Measurements from ENCODE around the gene PDE7B. TPM values are rescaled to one million over a fixed set of nuclear protein-coding genes. Genes with fewer than 3 reads are reported as not detected.

The PDE7B gene
- total and polyA plus RNA-seq, 2 of the 13 experiments (the other 11 are each of a cell fraction or from before 2014, with no cell fraction given), result not detected

- TF ChIP-seq TIGD3 (CRISPR knock-in tag; IDR thresholded peaks at IDR 0.05; ENCODE audit: borderline replicate concordance) (no peak), NFE2 (CRISPR knock-in tag; IDR thresholded peaks at IDR 0.05) (no peak), ZKSCAN1 (IDR thresholded peaks at IDR 0.05; ENCODE audit: low read length) (no peak), ZNF577 (CRISPR knock-in tag; IDR thresholded peaks at IDR 0.05; ENCODE audit: borderline replicate concordance, low read depth) (no peak), ZNF788 (CRISPR knock-in tag; IDR thresholded peaks at IDR 0.05; ENCODE audit: borderline replicate concordance) (no peak), ATF4 (CRISPR knock-in tag; IDR thresholded peaks at IDR 0.05) (no peak), ZBTB20 (CRISPR knock-in tag; IDR thresholded peaks at IDR 0.05; ENCODE audit: borderline replicate concordance, low read depth) (no peak), TMF1 (CRISPR knock-in tag; IDR thresholded peaks at IDR 0.05; ENCODE audit: low read depth) (no peak)
Measured at GRCh38 chr6:136150961-136151360, 299.5 kb downstream of the PDE7B start (continued).

GRCh38 chr6:136153707-136154375 lies 302.3 kb downstream of the PDE7B start:
- no peak for TF ChIP-seq POLR2A (IDR thresholded peaks at IDR 0.05; ENCODE audit: insufficient read depth in 1 of 2, low read depth in 2 of 2, low read length in 2 of 2)
- TF ChIP-seq MYC (CRISPR knock-in tag; IDR thresholded peaks at IDR 0.05; ENCODE audit: borderline replicate concordance), result no peak
- no peak for TF ChIP-seq CC2D1A (CRISPR knock-in tag; IDR thresholded peaks at IDR 0.05)
- TF ChIP-seq TRAFD1 (CRISPR knock-in tag; IDR thresholded peaks at IDR 0.05; ENCODE audit: borderline replicate concordance), result no peak
- no peak overlapping the region for H2AFZ ChIP-seq (ENCODE audit: low read length)
- POLR2A ChIA-PET, result no interaction called here
- H3K27me3 ChIP-seq (ENCODE audit: control insufficient read depth in 1 of 2, insufficient read depth in 2 of 2, low read length in 2 of 2), result no peaks in the 10 kb centered on the region; a peak in 1 of 5 replicates
- H3K36me3 ChIP-seq (replicated peaks in 1 of 2; ENCODE audit: control insufficient read depth in 1 of 2, insufficient read depth in 2 of 2, low read length in 2 of 2), result no peaks in the 10 kb centered on the region
- no peak overlapping the region for H3K4me3 ChIP-seq (replicated peaks in 1 of 3; ENCODE audit: insufficient read depth in 1 of 3, low read depth in 2 of 3, low read length in 3 of 3)
- H3K9me3 ChIP-seq (ENCODE audit: low read length), result no peaks in the 10 kb centered on the region
- CTCF ChIA-PET (ENCODE audit: low intra/inter-chr PET ratio, low total read pairs), result no interaction called here
- no peaks in the 10 kb centered on the region for H3K4me1 ChIP-seq (ENCODE audit: insufficient read depth, low read length)
- intact Hi-C loops (cut with micrococcal nuclease; ENCODE audit: unreplicated experiment), result no loop called here
- no peak for ATAC-seq
- H4K20me1 ChIP-seq (ENCODE audit: insufficient read depth, low read length), result no peaks in the 10 kb centered on the region
- FAIRE-seq, result no peak
- DNase-seq (ENCODE audit: low spot score), result no peak
- 39% methylated on average over 7 of the region's 7 CpGs for WGBS (ENCODE audit: low lambda C conversion rate)
- no TSS peak for BruUV-seq (replicated peaks)
- H3K27ac ChIP-seq (ENCODE audit: extremely low read length, insufficient read depth, low read length), result no peak overlapping the region
- no peak overlapping the region for H3K9ac ChIP-seq (ENCODE audit: insufficient read depth, low read depth, low read length)
- H3K4me2 ChIP-seq (ENCODE audit: low read depth, low read length), result no peak overlapping the region
- in situ Hi-C loops (cut with HindIII; ENCODE audit: extremely low pct_ligation_motif_present, low pct_unique_long_range_greater_than_20kb), result no loop called here
- no peaks in the 10 kb centered on the region for H3K79me2 ChIP-seq (ENCODE audit: insufficient read depth, low read length)
